ENCODE results near the gene IL1RL2. TPM values are rescaled to one million over a fixed set of nuclear protein-coding genes. Genes with fewer than 3 reads are reported as not detected.
A peak's percentile ranks its signal among the peaks of the same experiment; 100 is the strongest.

The IL1RL2 gene
- total and polyA plus RNA-seq, 2 of the 8 experiments (the other 6 are each of a cell fraction or from before 2014, with no cell fraction given) = not detected

GRCh38 chr2:102271844-102272243, 85.0 kb downstream of the IL1RL2 start:
- Histone ChIP-seq H2BK5ac (ENCODE audit: low read depth, low read length) (no peak overlapping the region), H3K9ac (replicated peaks in 1 of 4; ENCODE audit: extremely low read depth in 1 of 4, low read depth in 3 of 4, low read length in 3 of 4) (no peak overlapping the region), H3K4me2 (ENCODE audit: insufficient read depth in 1 of 2, low read depth in 2 of 2, low read length in 2 of 2) (no peak overlapping the region), H4K20me1 (replicated peaks in 1 of 2; ENCODE audit: control insufficient read depth in 1 of 2, insufficient read depth in 2 of 2, low read length in 2 of 2) (no peaks in the 10 kb centered on the region), H2BK20ac (ENCODE audit: low read length) (no peak overlapping the region), H3K79me2 (ENCODE audit: control insufficient read depth in 1 of 2, insufficient read depth in 2 of 2, low read length in 2 of 2) (no peaks in the 10 kb centered on the region), H3K56ac (replicated peaks; ENCODE audit: insufficient read length, low read depth, low read length) (no peak overlapping the region), H2AFZ (ENCODE audit: low read length) (no peak overlapping the region), H3K27me3 (replicated peaks in 1 of 4; ENCODE audit: control insufficient read depth in 3 of 4, extremely low read depth in 1 of 4, insufficient read depth in 3 of 4, low read length in 3 of 4) (no peaks in the 10 kb centered on the region), H3K23me2 (ENCODE audit: low read depth, low read length) (peaks cover 3% of the 10 kb centered on the region; the same call in 1 of the 2 replicates), H3K4me1 (replicated peaks in 1 of 4; ENCODE audit: control insufficient read depth in 3 of 4, insufficient read depth in 4 of 4, low read length in 3 of 4) (no peaks in the 10 kb centered on the region), H4K8ac (ENCODE audit: extremely low read depth, insufficient read depth, low read length) (no peak overlapping the region), H3K23ac (ENCODE audit: insufficient read length) (no peak overlapping the region), H2AK5ac (ENCODE audit: low read depth, low read length) (no peak overlapping the region), H3K14ac (ENCODE audit: insufficient read length) (no peak overlapping the region), H3K27ac (ENCODE audit: low read depth, low read length) (no peak overlapping the region), H4K91ac (replicated peaks; ENCODE audit: insufficient read length, low read length) (no peak overlapping the region), H3K4ac (replicated peaks; ENCODE audit: insufficient read length, low read depth, low read length) (no peak overlapping the region), H3K18ac (ENCODE audit: extremely low read depth, low read length) (no peak overlapping the region), H3K9me3 (ENCODE audit: insufficient read depth in 2 of 2, low read depth in 1 of 2, low read length in 1 of 2) (no peaks in the 10 kb centered on the region), H4K5ac (ENCODE audit: insufficient read length, low read depth, low read length) (no peak overlapping the region), H2BK120ac (replicated peaks; ENCODE audit: low read depth, low read length) (no peak overlapping the region), H2BK12ac (ENCODE audit: low read depth, low read length) (no peak overlapping the region), H3K4me3 (ENCODE audit: extremely low read depth in 1 of 4, insufficient read depth in 2 of 4, low read depth in 3 of 4, low read length in 4 of 4) (no peak overlapping the region), H3K36me3 (ENCODE audit: control insufficient read depth in 2 of 4, insufficient read depth in 4 of 4, low read length in 3 of 4) (no peaks in the 10 kb centered on the region), H3K79me1 (ENCODE audit: low read depth, low read length) (no peaks in the 10 kb centered on the region), H2BK15ac (ENCODE audit: low read length) (no peak overlapping the region)
- TF ChIP-seq RAD21 (IDR thresholded peaks at IDR 0.05 in 1 of 2, conservative IDR thresholded peaks at IDR 0.05 in 1 of 2; ENCODE audit: low read depth in 2 of 2, low read length in 2 of 2) (0 out of 4 replicates have a peak, but pooled peaks of 1 of the 2 experiments have one; percentile 3), CHD2 (IDR thresholded peaks at IDR 0.05; ENCODE audit: low read length) (no peak)
- ChIA-PET POLR2A (ENCODE audit: partially characterized antibody) (no interaction called here), CTCF (ENCODE audit: partially characterized antibody) (interaction anchor here (1.3 kb wide), 1 partner anchor 31 kb away, joined by 3 read pairs; no protein-coding TSS in a partner anchor)
- no peak for FAIRE-seq
- WGBS, 2 experiments (ENCODE audit: extremely low coverage in 1 of 2, insufficient coverage in 1 of 2, insufficient read length in 1 of 2, insufficient replicate concordance in 2 of 2, low coverage in 1 of 2, low lambda C conversion rate in 2 of 2, missing lambda C conversion rate in 1 of 2) = 89% methylated on average over 5 of the region's 5 CpGs; no CpG with 5 or more reads in 1 of the 2 experiments
- no peak for DNase-seq (ENCODE audit: low read depth in 1 of 2, low spot score in 2 of 2)
